ENCODE results near the gene CFAP54.

Gene CFAP54

DNA sequence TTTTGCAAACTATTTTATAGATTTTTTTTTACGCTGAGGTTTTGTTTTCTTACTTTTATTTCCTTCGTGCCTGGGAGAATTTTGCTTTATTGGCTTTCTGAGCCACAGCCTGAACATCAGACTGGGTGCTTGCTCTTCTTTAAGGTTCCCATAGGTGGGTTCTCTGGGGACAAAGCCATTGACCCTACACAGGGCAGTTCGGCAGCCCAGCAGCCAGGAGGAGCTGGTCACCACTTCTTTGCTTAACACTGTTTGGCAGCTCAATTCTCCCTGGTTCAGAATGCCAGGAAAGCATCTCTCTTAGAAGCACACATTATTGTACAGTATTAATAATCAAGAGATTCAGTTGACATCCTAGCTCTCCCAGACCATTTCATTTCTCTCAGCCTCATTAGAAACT is 276.9 kb downstream of the CFAP54 start:
- no peak for DNase-seq (ENCODE audit: low spot score)

DNA sequence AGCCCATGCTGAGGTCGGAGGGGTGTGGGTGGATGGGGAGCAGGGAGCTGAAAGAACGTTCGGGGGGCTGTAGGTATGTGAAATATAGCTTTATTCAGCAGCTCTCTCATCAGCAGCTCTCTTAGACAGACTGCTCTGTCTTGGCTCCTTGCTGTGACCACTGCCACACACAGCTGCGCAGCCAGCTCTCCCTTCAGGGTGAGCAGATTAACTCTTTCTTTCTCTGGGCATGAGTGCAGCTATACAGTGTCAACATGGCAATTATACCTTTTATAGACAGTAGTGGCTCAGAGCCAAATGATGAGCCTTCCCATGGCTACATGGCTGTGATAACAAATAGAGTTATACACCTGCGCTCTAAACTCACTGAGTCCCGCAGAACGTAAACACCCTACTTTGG is 280.0 kb downstream of the CFAP54 start:
- no peak for DNase-seq (ENCODE audit: low spot score)

DNA sequence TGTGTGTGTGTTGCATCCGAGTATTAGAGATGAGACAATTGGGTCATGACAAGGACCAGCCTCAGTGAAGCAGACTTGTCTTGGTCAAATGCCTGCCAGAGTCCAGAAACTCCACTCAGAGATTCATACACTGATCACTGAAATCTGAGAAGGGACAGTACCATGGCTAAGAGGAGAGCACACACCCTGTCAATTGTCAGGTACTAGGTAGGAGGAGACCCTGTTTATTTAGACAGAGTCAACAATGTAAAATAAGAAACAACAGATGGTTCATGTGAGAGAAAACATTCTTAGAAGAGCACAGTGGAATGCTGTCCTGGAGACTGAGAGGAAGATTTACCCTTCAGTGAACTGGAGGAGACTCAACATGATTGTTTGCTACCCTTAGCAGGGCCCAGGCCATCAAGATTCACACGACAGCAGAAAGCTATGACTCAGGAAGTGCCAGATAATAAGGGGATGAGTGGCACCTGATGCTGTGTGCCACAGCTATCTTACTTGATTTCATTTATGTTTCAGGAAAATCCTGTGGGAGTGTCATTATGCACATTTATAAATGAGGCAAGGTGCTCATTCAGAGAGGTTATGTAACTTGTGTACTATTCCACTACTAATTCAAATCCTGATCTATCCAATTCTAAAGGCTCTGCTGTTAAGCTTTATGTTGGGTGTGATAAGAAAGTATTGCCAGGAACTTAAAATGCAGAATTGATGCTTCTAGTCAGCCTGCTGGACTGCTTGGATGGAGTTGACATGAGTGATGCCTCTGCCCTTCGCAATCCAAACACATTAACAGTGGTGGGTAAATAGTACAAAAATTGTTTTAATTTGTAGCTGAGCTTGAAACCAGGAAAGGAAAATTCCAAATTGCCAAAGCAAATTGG is 281.1 kb downstream of the CFAP54 start:
- no peak for DNase-seq (ENCODE audit: low spot score)

DNA sequence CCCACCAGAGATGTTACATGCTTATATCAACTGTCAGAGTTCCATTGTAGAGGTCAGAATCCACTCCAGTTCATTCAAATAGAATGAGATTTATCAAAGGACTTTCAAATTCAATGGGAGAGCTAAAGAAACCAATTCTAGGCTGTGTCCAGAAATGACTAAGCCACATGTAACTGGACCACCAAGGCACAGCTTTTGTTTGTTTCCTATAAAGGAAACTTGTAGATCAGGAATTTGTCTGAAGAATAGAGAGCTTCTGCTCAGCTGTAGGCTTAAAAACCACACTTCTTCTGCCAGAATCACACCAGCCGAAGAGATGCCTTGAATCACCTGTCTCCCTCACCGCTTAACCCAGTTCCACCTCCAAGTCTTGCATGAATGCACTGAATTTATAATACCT is 283.7 kb downstream of the CFAP54 start:
- no peak for DNase-seq (ENCODE audit: low spot score)

DNA sequence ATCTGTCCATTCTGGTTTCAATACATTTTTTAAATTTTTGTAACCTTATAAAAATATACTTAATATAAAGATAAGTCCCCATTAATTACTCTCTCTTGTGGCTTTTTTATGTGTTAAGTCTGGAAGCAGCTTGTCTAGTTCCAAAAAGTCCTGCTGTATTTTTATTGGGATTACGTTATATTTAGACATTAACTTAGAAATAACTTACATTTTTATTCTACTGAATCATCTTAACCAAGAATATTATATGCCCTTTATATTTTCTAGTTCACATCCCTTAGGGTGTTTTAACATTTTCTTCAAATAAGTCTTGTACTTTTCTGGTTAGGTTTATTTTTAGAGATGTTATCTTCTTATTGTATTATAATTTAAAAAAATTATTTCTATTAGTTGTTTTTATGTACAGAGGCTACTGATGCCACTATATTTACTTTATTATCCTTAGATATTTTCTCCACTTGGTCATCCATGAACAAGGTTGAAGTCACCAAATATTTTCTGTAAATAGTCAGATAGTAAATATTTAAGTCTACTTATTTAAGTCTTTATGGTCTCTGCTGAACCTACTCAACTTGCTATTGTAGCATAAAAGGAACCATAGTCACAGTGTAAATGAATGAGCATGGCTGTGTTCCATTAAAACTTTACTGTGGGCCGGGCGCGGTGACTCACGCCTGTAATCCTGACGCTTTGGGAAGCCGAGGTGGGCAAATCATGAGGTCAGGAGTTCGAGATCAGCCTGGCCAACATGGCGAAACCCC is 285.3 kb downstream of the CFAP54 start:
- no peak for DNase-seq (ENCODE audit: low spot score)

DNA sequence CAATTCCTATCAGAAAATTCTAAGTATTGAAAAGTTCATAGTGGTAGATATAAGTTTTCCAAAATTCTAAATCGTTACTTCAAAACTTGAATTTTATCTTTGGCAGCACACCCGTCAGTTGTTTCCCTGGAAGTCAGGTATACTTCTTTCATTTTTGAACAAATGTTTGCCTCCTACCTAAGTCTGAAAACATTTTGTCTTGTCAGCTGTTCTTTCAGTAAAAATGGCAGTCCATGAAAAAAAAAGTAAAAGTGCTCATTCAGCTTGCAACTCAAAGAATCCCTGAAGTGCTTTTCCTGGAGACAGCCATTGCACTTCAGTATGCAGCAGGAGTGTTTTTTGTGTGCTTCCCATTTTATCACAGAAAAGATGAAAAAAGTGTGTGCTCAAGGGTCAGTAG is 287.5 kb downstream of the CFAP54 start:
- DNase-seq (ENCODE audit: low spot score), result no peak

DNA sequence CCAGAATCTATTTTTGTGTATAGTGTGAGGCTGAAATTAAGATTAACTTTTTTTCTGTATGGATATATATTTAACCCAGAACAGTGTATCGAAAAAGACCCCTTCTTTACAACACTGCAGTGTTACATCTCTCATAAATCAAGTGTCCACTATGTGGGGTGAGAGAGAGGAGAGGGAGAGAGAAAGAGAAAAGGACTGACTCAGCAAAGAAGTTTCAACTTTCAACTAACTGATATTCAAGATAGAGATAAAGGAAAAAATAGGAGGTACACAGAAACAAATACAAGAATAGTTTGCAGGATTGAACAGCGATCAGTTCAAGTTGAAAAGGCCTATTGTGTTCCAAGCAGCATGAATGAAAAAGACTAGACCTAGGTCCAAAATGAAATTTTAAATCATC is 291.0 kb downstream of the CFAP54 start:
- DNase-seq (ENCODE audit: low spot score), result no peak

DNA sequence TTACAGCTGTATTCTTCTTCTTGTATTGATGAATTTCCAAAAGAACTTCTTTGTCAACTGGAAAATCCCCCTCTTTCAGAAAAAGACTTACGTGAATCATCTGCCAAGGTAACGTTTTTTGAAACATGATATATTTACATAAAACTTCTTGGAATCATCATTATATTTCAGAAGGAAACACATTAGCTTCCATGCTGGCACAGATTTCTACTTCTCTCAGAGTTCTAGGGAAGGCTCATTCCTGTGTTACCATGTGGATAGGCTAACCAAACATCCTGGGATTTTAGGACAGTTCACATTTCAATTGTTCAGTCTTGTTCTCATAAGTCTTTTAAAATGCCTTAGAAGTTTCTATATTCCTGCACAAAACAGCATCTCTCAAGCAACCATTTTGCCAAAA is 297.4 kb downstream of the CFAP54 start:
- no peak for DNase-seq (ENCODE audit: low spot score)

DNA sequence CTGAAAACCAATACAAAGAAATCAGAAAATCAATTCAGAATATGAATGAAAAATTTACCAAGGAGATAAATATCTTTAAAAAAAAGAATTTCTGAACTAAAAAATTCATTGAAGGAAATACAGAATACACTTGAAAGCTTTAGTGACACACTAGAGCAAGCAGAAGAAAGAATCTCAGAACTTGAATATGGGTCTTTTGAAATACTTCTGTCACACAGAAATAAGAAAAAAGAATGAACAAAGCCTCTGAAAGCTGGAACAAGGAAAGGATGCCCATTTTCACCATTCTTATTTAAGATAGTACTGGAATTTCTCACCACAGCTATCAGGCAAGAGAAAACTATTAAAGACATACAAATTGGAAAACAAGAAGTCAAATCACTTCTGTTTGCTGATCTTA is 314.6 kb downstream of the CFAP54 start:
- DNase-seq (ENCODE audit: low spot score), result no peak

DNA sequence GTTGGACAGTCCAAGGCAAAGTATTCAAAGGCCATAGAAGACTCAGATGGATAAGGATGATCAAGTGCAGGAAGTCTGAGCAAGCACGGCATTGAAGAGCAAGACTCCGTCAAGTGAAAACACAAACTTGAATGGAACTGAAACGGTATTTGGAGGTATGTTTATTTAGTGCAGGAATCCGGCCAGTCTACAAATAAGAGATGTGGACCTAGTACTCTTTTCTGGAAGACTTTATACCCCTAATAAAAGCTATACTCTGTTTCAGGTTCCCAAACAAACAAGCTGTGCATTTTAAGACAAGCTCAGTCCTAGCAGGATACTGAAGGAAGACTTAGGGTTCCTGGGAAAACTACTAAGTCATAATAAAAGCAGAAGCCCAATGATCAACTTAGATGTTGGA is 316.9 kb downstream of the CFAP54 start:
- no peak for DNase-seq (ENCODE audit: low spot score)

DNA sequence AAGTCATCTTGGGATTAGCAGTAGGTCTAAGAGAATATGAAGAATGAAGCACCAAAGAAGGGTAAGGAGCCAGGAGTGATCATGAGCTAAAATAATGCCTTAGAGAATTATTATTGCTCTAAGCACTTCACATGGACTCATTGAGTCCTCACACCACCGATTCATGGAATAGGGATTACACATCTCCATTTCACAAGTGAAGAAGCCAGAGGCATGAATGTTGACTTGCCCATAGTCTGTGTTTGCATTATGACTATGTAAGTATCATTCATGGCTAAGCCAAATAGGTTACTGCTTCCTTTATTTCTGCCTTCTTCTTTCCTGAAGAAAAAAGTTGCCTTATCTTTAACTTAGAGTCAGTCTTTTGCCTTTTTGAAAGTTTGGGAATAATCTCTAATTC is 318.4 kb downstream of the CFAP54 start:
- DNase-seq (ENCODE audit: low spot score), result no peak

DNA sequence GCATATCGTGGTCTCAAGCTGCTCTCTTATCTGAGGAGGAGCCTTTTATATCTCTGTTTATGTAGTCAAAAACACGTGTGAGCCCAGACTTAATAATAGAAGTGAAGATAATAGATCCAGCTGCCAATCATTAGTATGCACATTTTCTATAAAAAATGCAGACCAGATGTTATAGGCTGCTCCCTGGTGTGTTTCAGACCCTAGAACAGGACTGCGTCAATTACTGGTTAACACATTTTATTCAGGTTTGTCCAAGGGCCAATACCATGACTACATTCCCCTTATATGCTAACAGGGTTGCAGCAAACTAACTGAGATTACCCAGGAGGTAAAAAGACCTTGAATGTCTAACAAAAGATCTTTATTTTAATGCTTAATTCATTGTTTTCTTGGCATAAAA is 319.2 kb downstream of the CFAP54 start:
- DNase-seq (ENCODE audit: low spot score), result no peak

DNA sequence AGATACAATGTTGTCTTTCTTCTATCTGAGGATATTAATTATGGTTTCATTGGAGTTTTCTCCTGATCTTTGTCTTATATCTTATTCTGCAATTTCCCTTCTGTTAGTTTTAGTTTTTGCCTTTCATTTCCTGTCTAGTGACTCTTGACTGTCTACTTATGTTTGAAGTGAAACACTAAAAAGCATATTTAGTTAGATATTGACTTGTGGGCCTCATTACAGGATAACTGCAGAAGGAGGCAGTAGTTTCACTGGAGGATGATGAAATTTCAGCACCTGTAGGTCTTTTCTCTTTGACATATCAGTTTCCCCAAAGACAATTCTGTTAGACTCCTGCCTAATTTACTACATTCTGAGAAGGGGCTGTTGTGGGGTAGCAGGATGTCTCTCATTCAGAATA is 320.1 kb downstream of the CFAP54 start:
- no peak for DNase-seq (ENCODE audit: low spot score)

DNA sequence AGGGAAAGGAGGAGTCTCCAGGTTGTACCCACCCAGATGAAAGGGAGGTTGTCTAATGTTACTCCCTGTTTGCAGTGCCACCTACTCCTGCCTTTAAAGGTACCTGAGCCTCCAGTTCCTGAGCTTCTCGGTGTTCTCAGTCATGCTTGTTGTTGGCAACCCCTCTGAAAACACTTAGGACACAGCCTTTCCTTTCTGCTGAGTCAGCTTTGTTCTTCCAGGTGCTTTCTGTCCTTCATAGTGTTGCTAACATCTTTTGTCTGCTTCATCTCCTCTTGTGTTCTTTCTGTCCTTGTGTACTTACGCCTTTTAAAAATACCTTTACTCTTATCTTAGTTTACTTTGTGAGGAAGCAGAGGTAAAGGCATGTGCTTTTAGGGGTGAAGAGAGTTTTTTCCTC is 320.7 kb downstream of the CFAP54 start:
- DNase-seq (ENCODE audit: low spot score), result no peak

DNA sequence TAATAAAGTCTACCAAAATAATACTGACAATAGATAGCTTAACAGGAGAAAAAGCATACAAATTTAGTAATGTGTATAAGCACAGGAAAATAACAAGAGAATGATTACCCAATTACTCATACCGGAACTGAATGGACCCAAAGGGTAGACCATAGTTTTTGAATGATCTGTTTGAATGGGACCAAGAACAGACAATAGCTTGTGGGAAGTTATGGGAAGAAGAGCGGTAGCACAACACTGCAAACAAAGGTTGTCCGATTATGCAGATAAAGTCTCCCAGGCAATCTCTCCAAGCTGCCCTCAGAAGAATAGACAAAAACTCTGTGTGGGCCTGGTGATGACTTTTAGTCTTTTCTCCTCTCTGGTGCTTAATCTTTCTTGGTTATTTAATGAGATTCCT is 321.1 kb downstream of the CFAP54 start:
- no peak for DNase-seq (ENCODE audit: low spot score)

DNA sequence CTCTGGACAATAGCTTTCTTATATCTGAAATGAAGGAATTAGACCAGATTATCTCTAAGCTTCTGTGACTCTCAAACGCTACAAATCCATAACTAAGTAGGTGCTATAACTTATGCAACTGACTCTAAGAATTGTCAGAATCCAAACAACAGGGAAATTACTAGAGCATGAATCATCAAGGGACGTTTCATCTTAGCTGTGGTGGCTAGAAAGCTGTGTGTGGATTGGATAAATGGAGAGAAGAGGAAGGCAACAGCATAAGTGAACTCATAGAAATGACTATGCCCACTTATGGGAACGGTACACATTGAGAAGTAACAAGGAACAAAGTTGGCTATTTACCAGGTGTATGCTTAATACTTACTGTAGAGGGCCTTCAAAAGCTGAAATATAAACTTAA is 321.7 kb downstream of the CFAP54 start:
- no peak for DNase-seq (ENCODE audit: low spot score)

DNA sequence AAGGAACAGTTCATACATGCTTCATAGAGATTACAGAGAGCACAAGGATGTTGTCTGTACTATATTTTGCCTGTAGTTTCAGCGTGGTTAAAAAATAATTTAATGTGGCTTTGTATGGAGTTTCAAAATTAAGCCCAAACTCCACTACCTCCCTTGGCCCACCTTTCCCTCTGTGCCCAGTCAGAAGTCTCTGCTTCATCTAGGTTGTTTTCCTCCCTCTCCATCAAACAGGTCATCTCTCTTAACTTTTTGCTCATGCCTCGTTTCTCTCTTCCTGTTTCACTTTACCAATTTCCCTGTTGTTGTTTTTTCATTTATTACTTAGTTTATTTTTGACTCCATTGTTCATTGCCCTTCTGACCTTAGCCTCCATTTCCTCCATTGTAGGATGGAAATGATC is 322.8 kb downstream of the CFAP54 start:
- DNase-seq (ENCODE audit: low spot score), result no peak

DNA sequence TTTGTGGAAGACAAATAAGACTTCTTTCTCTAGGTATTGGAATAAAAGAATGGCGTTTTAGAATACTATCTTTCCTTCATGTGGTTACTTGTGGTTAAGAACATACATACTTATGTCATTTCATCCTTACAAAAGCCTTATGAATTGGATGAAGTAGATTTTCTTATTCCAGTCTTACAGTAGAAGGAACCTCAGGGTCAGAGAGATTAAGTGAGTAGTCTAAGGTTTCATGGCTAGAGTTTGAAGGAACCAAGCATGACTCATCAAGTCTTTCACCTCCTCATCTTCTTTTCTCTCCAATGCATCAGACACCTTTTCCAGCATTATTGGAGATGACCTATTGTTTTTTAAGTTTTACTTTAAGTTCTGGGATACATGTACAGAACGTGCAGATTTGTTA is 324.8 kb downstream of the CFAP54 start:
- no peak for DNase-seq (ENCODE audit: low spot score)

DNA sequence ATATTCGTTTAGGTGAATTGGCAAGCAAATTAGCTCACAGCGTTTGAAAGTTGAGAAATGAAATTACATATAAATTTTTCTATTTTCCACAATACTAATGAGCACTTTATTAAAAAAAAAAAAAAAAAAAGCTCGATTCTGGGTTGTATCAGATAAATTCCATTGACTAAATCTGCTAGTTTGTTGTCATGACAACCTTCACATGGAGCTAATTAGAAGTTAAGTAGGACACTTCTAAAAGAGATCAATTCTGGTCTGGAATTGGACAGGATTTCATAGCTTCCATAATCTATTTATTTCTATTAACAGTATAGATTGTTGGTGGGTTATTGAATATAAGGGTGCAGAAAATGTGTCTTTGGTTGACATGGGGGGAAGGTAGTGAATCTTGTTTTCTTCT is 332.2 kb downstream of the CFAP54 start:
- DNase-seq (ENCODE audit: low spot score), result no peak

DNA sequence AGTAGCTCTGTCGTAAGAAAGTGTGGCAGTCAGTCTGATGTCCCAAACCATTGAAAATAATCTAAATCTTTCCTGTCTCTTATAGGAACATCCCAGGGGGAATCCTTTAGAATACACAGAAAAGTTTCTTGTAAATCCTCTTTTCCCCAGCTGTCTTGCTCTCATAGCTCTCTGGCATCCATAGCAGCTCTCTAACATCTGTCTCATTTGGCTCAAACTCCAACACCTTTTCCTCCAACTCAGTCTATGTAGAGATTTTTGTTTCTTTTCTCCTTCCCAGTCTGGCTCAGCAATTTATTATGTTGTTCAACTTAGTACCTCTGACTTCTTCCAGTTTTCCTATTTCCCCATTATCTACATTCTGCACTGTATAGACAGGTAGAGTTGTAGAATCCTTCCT is 333.3 kb downstream of the CFAP54 start:
- no peak for DNase-seq (ENCODE audit: low spot score)

DNA sequence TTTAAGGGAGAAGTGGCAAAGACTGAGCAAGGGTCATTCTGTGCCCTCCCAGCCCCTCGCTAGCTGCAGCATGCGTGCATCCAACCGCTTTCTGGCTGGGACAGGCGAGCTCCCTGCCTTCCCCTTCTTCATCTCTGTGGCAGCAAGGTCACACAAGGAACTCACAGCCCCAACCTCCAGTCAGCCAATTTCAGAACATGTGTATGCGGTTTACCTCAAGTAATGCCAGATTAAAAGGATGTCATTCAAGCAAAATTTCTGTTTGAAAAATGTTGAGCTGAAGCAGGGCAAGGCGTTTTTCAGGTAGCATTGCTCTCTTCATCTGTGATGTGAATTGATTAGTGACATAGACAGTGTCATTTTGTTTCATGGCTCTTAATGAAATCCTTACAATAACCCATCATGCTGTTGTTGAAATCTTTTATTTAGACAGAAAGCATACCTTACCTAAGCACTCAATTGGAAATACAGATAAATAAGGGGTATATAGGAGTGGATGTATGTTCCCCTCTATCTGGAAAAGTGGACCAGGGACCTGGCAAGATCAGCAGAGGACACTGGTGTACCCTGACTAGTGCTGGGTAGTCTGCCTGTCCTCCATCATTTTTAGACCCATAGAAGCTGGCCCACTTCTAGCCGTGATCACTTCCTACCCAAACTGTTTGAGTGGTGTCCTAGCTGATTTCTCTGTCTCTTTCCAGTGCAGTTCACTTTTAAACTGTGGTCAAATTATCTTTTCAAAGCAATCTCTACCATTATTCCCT is 334.9 kb downstream of the CFAP54 start:
- DNase-seq (ENCODE audit: low spot score), result no peak

DNA sequence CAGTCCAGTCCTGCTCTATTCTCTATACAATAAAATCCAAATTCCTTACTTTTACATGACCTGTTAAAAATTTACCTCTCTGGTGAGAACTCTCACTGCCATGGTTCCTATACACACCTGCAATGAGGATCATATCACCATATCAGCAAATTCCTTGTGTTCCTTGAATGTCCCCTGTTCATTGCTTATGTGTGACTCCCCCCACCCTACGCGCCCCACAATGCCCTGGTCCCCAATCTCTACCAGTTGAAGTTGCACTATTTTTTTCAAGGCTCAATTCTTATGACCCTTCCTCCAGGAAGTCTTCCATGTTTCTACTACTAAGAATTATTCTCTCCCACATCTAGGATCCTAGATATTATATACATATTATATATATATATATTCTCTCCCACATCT is 335.5 kb downstream of the CFAP54 start:
- DNase-seq (ENCODE audit: low spot score), result no peak

Data from CD4-positive, alpha-beta T cell treated with Interleukin-6 at 100 ng/mL for 8 hours (primary cell).